PFSK-1 (cell line): ENCODE data around the gene SLC9A5.

Source experiments
- SIN3A ChIP-seq: IDR thresholded peaks from 2 replicates; pipeline ENCODE4 v1.6.1; 2012; ENCODE audit warnings: mild to moderate bottlenecking, low read length, moderate library complexity, borderline replicate concordance; ENCODE audit not compliant: insufficient read depth
- TAF1 ChIP-seq: IDR thresholded peaks from 2 replicates; pipeline ENCODE4 v1.6.1; 2012; ENCODE audit warnings: low read length, control low read depth, borderline replicate concordance; ENCODE audit not compliant: insufficient read depth
- TF ChIP-seq, protein P1 (sequence below), 2 experiments: IDR thresholded peaks; 2 replicates each; pipeline versions ENCODE4 v1.6.1 to v1.8.0; 2011 to 2012; ENCODE audit warnings: low read depth in 2 of 2, low read length in 2 of 2, control low read depth in 1 of 2, inconsistent platforms in 1 of 2, mild to moderate bottlenecking in 1 of 2, moderate library complexity in 1 of 2; ENCODE audit not compliant: insufficient read depth in 1 of 2

DNA sequence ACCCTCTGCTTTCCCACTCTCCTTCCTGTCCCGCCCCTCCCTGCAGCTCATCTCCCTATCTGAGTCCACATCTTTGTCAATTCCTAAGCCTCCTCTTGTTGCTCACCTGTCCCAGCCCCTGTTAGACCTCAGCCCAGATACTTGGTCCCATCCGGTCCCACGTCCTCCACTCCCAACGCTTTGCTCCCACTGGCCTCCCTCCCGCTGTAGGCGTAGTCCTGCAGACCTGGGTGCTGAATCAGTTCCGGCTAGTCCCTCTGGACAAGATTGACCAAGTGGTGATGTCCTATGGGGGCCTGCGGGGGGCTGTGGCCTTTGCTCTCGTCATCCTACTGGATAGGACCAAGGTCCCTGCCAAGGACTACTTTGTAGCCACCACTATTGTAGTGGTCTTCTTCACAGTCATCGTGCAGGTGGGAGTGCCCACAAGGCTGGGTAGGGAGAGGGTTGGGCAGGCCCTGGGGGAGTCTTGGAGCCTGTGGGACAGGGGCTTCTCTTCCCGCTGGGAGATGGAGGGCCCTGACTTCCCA lies 8.0 kb downstream of the SLC9A5 start:
- TF ChIP-seq SIN3A (no peak), TAF1 (no peak)
- TF ChIP-seq, protein P1, sequence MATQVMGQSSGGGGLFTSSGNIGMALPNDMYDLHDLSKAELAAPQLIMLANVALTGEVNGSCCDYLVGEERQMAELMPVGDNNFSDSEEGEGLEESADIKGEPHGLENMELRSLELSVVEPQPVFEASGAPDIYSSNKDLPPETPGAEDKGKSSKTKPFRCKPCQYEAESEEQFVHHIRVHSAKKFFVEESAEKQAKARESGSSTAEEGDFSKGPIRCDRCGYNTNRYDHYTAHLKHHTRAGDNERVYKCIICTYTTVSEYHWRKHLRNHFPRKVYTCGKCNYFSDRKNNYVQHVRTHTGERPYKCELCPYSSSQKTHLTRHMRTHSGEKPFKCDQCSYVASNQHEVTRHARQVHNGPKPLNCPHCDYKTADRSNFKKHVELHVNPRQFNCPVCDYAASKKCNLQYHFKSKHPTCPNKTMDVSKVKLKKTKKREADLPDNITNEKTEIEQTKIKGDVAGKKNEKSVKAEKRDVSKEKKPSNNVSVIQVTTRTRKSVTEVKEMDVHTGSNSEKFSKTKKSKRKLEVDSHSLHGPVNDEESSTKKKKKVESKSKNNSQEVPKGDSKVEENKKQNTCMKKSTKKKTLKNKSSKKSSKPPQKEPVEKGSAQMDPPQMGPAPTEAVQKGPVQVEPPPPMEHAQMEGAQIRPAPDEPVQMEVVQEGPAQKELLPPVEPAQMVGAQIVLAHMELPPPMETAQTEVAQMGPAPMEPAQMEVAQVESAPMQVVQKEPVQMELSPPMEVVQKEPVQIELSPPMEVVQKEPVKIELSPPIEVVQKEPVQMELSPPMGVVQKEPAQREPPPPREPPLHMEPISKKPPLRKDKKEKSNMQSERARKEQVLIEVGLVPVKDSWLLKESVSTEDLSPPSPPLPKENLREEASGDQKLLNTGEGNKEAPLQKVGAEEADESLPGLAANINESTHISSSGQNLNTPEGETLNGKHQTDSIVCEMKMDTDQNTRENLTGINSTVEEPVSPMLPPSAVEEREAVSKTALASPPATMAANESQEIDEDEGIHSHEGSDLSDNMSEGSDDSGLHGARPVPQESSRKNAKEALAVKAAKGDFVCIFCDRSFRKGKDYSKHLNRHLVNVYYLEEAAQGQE (IDR thresholded peaks at IDR 0.05; ENCODE audit: insufficient read depth in 1 of 2, low read depth in 2 of 2, low read length in 2 of 2), result no peak
